SH-SY5Y (cell line): ENCODE results near the gene CFAP77.

Source experiments
- GATA2 ChIP-seq: IDR thresholded peaks from 2 replicates; pipeline ENCODE4 v1.6.1; 2011; ENCODE audit warnings: mild to moderate bottlenecking, low read depth, low read length
- GATA3 ChIP-seq: IDR thresholded peaks from 2 replicates; pipeline ENCODE4 v1.6.1; 2011; ENCODE audit warnings: low read depth, mild to moderate bottlenecking, low read length, moderate library complexity

- TF ChIP-seq GATA2 (no peak), GATA3 (no peak)
Observed at GRCh38 chr9:132571806-132572600, 162.0 kb downstream of the CFAP77 start.
